K562 (cell line): ENCODE data around the gene SMAD3. TPM values are rescaled to one million over a fixed set of nuclear protein-coding genes. Genes with fewer than 3 reads are reported as not detected.

ENCODE experiments used
- ATF2 ChIP-seq: sonication (generic); formaldehyde crosslinking; IDR thresholded peaks from 2 replicates; pipeline ENCODE4 v1.8.1; 2022; ENCODE audit warnings: missing genetic modification reagents
- CAMTA2 ChIP-seq: fragments of 250-450 bp; sonication (Bioruptor Pico); conservative IDR thresholded peaks from 2 replicates; pipeline ENCODE4 v1.5.1; 2022
- MBD1 ChIP-seq: fragments of 250-450 bp; sonication (Bioruptor Pico); IDR thresholded peaks from 2 replicates; pipeline ENCODE4 v1.8.0; 2022; ENCODE audit warnings: inconsistent platforms
- MECOM ChIP-seq: fragments of 250-450 bp; sonication (Bioruptor Pico); IDR thresholded peaks from 2 replicates; pipeline ENCODE4 v1.8.0; 2022; ENCODE audit warnings: inconsistent platforms
- NR2C2 ChIP-seq, 2 experiments: fragments of 200-800 bp in 1 of 2; sonication (Bioruptor generic) in 1 of 2; sonication (generic) in 1 of 2; formaldehyde crosslinking in 1 of 2; IDR thresholded peaks; 2 replicates each; pipeline versions ENCODE4 v1.6.1 to v1.8.0; 2016 to 2022; ENCODE audit warnings: mild to moderate bottlenecking in 1 of 2, missing compliant biosample characterization in 1 of 2, missing genetic modification characterization in 1 of 2, missing genetic modification reagents in 1 of 2
- SOX6 ChIP-seq: fragments of 450-650 bp; IDR thresholded peaks from 2 replicates; pipeline ENCODE4 v1.6.1; 2014; ENCODE audit warnings: mild to moderate bottlenecking
- ZBTB33 ChIP-seq: sonication (generic); formaldehyde crosslinking; IDR thresholded peaks from 2 replicates; pipeline ENCODE4 v1.8.1; 2023; ENCODE audit warnings: mild to moderate bottlenecking, missing genetic modification reagents
- ZZZ3 ChIP-seq: fragments of 450-650 bp; IDR thresholded peaks from 2 replicates; pipeline ENCODE4 v1.6.1; 2016; ENCODE audit warnings: antibody characterized with exemption, mild to moderate bottlenecking, moderate library complexity
- polyA plus RNA-seq, 8 experiments: library from polyadenylated mRNA; depleted of rRNA in 4 of 8; stranded (reverse) in 5 of 8; unstranded in 3 of 8; fragments of >200 nt; fragmentation: Nextera tagmentation in 2 of 8; fragmentation: Illumina TruSeq in 1 of 8; extraction: Ambion mirVana in 2 of 8; extraction: Trizol in 1 of 8; gene quantifications; 2 replicates each; pipeline versions ENCODE4 v1.2.1 to v1.2.3, GENCODE V29; 2011 to 2014; ENCODE audit warnings: inconsistent platforms in 1 of 8, missing spikeins in 1 of 8
- total RNA-seq, 7 experiments: library from RNA; depleted of rRNA in 6 of 7; stranded (reverse); fragments of >200 nt in 6 of 7; fragmentation: Illumina TruSeq in 2 of 7; extraction: Trizol in 2 of 7; gene quantifications; 2 replicates each; pipeline versions ENCODE4 v1.2.1 to v1.2.3, GENCODE V29; 2011 to 2021; ENCODE audit warnings: low replicate concordance in 1 of 7
- TF ChIP-seq, protein P1 (sequence below): fragments of 250-450 bp; sonication (Bioruptor Pico); IDR thresholded peaks from 2 replicates; pipeline ENCODE4 v1.4.0; 2020
- TF ChIP-seq, protein P2 (sequence below): fragments of 200-400 bp; formaldehyde crosslinking; IDR thresholded peaks from 2 replicates; pipeline ENCODE4 v1.6.1; 2017; ENCODE audit warnings: mild to moderate bottlenecking, low read depth, low read length, moderate library complexity

The SMAD3 gene
- total and polyA plus RNA-seq, 9 of the 15 experiments (the other 6 are each of a cell fraction or from before 2014, with no cell fraction given): 4.3 to 39.2 (median 11.1) TPM

- TF ChIP-seq, protein P1, sequence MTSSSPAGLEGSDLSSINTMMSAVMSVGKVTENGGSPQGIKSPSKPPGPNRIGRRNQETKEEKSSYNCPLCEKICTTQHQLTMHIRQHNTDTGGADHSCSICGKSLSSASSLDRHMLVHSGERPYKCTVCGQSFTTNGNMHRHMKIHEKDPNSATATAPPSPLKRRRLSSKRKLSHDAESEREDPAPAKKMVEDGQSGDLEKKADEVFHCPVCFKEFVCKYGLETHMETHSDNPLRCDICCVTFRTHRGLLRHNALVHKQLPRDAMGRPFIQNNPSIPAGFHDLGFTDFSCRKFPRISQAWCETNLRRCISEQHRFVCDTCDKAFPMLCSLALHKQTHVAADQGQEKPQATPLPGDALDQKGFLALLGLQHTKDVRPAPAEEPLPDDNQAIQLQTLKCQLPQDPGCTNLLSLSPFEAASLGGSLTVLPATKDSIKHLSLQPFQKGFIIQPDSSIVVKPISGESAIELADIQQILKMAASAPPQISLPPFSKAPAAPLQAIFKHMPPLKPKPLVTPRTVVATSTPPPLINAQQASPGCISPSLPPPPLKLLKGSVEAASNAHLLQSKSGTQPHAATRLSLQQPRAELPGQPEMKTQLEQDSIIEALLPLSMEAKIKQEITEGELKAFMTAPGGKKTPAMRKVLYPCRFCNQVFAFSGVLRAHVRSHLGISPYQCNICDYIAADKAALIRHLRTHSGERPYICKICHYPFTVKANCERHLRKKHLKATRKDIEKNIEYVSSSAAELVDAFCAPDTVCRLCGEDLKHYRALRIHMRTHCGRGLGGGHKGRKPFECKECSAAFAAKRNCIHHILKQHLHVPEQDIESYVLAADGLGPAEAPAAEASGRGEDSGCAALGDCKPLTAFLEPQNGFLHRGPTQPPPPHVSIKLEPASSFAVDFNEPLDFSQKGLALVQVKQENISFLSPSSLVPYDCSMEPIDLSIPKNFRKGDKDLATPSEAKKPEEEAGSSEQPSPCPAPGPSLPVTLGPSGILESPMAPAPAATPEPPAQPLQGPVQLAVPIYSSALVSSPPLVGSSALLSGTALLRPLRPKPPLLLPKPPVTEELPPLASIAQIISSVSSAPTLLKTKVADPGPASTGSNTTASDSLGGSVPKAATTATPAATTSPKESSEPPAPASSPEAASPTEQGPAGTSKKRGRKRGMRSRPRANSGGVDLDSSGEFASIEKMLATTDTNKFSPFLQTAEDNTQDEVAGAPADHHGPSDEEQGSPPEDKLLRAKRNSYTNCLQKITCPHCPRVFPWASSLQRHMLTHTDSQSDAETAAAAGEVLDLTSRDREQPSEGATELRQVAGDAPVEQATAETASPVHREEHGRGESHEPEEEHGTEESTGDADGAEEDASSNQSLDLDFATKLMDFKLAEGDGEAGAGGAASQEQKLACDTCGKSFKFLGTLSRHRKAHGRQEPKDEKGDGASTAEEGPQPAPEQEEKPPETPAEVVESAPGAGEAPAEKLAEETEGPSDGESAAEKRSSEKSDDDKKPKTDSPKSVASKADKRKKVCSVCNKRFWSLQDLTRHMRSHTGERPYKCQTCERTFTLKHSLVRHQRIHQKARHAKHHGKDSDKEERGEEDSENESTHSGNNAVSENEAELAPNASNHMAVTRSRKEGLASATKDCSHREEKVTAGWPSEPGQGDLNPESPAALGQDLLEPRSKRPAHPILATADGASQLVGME: no peak
- no peak for TF ChIP-seq MBD1 (CRISPR knock-in tag)
- TF ChIP-seq SOX6: 0 out of 2 replicates have a peak, but pooled peaks have one; percentile 19
- 0 out of 2 replicates have a peak, but pooled peaks have one; percentile 47 for TF ChIP-seq MECOM (CRISPR knock-in tag)
- no peak for TF ChIP-seq ZBTB33
- TF ChIP-seq, protein P2, sequence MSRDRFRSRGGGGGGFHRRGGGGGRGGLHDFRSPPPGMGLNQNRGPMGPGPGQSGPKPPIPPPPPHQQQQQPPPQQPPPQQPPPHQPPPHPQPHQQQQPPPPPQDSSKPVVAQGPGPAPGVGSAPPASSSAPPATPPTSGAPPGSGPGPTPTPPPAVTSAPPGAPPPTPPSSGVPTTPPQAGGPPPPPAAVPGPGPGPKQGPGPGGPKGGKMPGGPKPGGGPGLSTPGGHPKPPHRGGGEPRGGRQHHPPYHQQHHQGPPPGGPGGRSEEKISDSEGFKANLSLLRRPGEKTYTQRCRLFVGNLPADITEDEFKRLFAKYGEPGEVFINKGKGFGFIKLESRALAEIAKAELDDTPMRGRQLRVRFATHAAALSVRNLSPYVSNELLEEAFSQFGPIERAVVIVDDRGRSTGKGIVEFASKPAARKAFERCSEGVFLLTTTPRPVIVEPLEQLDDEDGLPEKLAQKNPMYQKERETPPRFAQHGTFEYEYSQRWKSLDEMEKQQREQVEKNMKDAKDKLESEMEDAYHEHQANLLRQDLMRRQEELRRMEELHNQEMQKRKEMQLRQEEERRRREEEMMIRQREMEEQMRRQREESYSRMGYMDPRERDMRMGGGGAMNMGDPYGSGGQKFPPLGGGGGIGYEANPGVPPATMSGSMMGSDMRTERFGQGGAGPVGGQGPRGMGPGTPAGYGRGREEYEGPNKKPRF: no peak
- no peak for TF ChIP-seq ZZZ3
- no peak for TF ChIP-seq CAMTA2 (CRISPR knock-in tag)
- TF ChIP-seq ATF2 (CRISPR knock-in tag): no peak
- TF ChIP-seq NR2C2 (CRISPR knock-in tag; IDR thresholded peaks at IDR 0.05): no peak
- peak; percentile 34; the same call in 1 of the 2 replicates for TF ChIP-seq NR2C2 (tag; IDR thresholded peaks at IDR 0.05)
Observed at GRCh38 chr15:67089217-67090193, 24.1 kb downstream of the SMAD3 start (continued).
